Lower lobe of right lung (tissue), 2 donors: ENCODE measurements around the gene CELSR2. TPM values are rescaled to one million over a fixed set of nuclear protein-coding genes. Genes with fewer than 3 reads are reported as not detected.

Experiments used
- ATAC-seq, 2 donors: fragments of 200-7000 bp; cut with Tn5 transposase; one replicate each; pipeline ENCODE4 v1.9.1; 2020 to 2022; ENCODE audit warnings: mild to moderate bottlenecking in 2 of 2, moderate library complexity in 2 of 2
- DNase-seq: peaks from one replicate; pipeline ENCODE4 v3.0.0-alpha.2; 2020
- H3K27ac ChIP-seq: fragments of 200-600 bp; one replicate; pipeline ENCODE4 v1.8.0; 2022
- H3K27me3 ChIP-seq: fragments of 200-600 bp; one replicate; pipeline ENCODE4 v1.8.0; 2022; ENCODE audit warnings: low read depth
- H3K36me3 ChIP-seq: fragments of 200-600 bp; one replicate; pipeline ENCODE4 v1.8.0; 2022; ENCODE audit warnings: mild to moderate bottlenecking
- H3K4me1 ChIP-seq: fragments of 200-600 bp; one replicate; pipeline ENCODE4 v1.8.0; 2022
- H3K4me3 ChIP-seq: fragments of 200-600 bp; one replicate; pipeline ENCODE4 v1.8.0; 2022; ENCODE audit warnings: mild to moderate bottlenecking
- H3K9me3 ChIP-seq: fragments of 200-600 bp; one replicate; pipeline ENCODE4 v1.8.0; 2022
- intact Hi-C: fragments of 100-400 bp; cut with DNase I; formaldehyde crosslinking; loops from one replicate; pipeline ENCODE4 v1.11.0; 2022
- long read RNA-seq: library from polyadenylated mRNA; unstranded; transcript quantifications from one replicate; pipeline ENCODE4 v2.0.0, GENCODE V29; 2021
- total RNA-seq: library from RNA; stranded (reverse); fragmentation: NEBNext Ultra II Directional; extraction: Animal tissue kit (Norgen Biotek cat#: 25700); gene quantifications from one replicate; pipeline ENCODE4 v1.2.1, GENCODE V29; 2021
- TF ChIP-seq, protein P1 (sequence below): fragments of 200-600 bp; IDR thresholded peaks from one replicate; pipeline ENCODE4 v1.8.0; 2022; ENCODE audit warnings: antibody characterized with exemption, mild to moderate bottlenecking
- donor health status: DM: no; HTN: yes; CAD: no; lungs with severe emphysema.

Gene CELSR2, protein sequence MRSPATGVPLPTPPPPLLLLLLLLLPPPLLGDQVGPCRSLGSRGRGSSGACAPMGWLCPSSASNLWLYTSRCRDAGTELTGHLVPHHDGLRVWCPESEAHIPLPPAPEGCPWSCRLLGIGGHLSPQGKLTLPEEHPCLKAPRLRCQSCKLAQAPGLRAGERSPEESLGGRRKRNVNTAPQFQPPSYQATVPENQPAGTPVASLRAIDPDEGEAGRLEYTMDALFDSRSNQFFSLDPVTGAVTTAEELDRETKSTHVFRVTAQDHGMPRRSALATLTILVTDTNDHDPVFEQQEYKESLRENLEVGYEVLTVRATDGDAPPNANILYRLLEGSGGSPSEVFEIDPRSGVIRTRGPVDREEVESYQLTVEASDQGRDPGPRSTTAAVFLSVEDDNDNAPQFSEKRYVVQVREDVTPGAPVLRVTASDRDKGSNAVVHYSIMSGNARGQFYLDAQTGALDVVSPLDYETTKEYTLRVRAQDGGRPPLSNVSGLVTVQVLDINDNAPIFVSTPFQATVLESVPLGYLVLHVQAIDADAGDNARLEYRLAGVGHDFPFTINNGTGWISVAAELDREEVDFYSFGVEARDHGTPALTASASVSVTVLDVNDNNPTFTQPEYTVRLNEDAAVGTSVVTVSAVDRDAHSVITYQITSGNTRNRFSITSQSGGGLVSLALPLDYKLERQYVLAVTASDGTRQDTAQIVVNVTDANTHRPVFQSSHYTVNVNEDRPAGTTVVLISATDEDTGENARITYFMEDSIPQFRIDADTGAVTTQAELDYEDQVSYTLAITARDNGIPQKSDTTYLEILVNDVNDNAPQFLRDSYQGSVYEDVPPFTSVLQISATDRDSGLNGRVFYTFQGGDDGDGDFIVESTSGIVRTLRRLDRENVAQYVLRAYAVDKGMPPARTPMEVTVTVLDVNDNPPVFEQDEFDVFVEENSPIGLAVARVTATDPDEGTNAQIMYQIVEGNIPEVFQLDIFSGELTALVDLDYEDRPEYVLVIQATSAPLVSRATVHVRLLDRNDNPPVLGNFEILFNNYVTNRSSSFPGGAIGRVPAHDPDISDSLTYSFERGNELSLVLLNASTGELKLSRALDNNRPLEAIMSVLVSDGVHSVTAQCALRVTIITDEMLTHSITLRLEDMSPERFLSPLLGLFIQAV (N-terminal part only)
- 7.2 TPM for total RNA-seq
- long read RNA-seq, partial matches to known transcripts, result 12 of 16 reads
- long read RNA-seq, other reads (novel, unspliced or antisense), result 4 of 16 reads

DNA sequence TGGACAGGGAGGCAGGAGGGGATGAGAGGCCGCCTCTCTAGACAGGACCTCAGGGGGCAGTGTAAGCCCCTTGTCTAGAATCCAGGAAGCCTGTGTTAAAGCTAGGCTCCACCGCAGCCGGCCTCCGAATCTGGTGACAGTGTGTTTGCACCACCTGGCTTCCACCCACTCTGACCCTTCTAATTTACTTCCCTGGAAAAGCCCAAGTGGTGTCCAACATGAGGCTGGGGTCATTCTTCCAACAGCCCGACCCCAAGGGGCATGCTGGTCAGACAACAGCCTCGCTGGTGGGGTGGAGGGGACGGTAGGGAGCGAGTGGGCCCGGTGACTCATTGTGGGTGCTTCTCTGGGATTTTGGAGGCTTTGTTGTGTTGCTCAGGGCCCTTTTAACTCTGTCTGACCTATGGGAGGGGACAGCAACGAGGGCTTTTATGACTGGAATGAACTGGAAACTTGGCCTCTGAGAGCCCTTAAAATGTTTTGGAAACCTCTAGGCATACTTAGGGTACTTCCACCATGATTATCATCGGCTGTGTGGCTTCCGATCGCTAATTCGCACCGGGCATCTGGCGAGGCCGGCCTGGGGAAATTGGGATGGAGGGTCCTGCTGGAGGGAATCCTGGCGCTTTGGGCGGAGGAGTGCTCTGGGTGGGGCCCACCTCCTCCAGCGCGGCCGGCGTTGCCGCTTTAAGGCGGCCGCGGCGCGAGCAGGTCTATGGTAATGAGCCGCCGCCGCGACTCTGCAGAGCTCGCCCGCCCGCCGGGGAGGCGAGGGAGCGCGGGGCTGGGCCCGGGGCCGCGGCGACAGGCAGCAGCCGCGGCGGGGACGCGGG lies at the start of gene CELSR2:
Gene CELSR2, plus strand, starts transcription at position 743 of the 833 bp plus-strand sequence. CDS start 541 bp downstream, outside the sequence.
- peak within 1 kb of the TSS; percentile 59 for H3K4me3 ChIP-seq
- H3K27ac ChIP-seq, result no peak within 1 kb of the TSS
- peak; percentile 84 to 90 for ATAC-seq
- intact Hi-C loops, result no loop called here
- no peaks in the 10 kb centered on the region for H3K36me3 ChIP-seq
- TF ChIP-seq, protein P1, sequence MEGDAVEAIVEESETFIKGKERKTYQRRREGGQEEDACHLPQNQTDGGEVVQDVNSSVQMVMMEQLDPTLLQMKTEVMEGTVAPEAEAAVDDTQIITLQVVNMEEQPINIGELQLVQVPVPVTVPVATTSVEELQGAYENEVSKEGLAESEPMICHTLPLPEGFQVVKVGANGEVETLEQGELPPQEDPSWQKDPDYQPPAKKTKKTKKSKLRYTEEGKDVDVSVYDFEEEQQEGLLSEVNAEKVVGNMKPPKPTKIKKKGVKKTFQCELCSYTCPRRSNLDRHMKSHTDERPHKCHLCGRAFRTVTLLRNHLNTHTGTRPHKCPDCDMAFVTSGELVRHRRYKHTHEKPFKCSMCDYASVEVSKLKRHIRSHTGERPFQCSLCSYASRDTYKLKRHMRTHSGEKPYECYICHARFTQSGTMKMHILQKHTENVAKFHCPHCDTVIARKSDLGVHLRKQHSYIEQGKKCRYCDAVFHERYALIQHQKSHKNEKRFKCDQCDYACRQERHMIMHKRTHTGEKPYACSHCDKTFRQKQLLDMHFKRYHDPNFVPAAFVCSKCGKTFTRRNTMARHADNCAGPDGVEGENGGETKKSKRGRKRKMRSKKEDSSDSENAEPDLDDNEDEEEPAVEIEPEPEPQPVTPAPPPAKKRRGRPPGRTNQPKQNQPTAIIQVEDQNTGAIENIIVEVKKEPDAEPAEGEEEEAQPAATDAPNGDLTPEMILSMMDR, result no peak
- H3K27me3 ChIP-seq, result peaks cover 6% of the 10 kb centered on the region
- peak; percentile 70 for DNase-seq
- H3K9me3 ChIP-seq, result no peaks in the 10 kb centered on the region
- H3K4me1 ChIP-seq, result peaks cover 16% of the 10 kb centered on the region

DNA sequence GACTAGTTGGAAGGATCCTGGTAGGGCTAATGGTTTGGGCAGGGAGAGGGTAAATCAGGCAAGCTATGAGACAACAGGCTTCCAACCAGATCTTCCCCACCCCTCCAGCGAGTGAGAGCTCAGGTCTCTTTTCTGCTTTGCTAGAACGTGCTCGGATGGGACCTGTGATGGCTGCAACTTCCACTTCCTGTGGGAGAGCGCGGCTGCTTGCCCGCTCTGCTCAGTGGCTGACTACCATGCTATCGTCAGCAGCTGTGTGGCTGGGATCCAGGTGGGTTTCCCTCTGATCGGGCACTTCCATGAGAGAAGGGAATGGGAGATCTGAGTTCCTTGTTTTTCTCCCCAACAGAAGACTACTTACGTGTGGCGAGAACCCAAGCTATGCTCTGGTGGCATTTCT lies 49.6 kb upstream of the CELSR2 start:
- Histone ChIP-seq H3K9me3 (no peaks in the 10 kb centered on the region), H3K27me3 (no peaks in the 10 kb centered on the region), H3K36me3 (no peaks in the 10 kb centered on the region), H3K4me1 (peaks cover 15% of the 10 kb centered on the region), H3K4me3 (no peak overlapping the region), H3K27ac (no peak overlapping the region)
- TF ChIP-seq, protein P1, result no peak
- DNase-seq, result no peak
- ATAC-seq, result no peak
- intact Hi-C loops, result no loop called here

DNA sequence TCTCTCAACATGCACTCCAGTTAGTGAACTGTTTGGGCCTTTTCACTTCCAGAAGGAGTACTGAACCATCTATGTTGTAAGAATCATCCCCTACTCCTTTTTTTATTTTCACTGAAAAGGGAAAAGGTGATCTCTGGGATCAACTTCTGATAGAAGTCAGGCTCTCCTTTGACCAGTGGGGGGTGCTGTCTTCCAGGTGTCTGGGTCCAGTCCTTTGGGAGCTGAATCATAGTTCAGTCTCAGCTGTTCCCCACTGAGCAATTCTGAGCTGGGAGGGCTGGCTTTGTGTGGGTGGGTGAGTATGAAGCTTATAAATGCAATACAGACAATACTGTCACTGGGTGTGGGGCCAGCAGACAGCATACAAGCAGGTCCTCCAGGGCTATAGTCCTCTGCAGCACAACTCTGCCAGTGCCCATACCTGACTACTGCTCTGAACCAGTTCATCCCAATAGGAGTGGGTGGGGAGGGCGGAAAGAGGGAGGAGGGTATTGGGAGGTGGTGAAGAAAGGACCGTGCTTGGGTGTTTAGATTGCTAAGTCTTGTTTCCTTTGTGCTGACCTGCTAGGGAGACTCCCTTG lies 48.1 kb upstream of the CELSR2 start:
- DNase-seq (peak; percentile 50), ATAC-seq (peak; percentile 62 to 75)
- H3K27me3 ChIP-seq, result no peaks in the 10 kb centered on the region
- H3K4me3 ChIP-seq, result no peak overlapping the region
- no peak overlapping the region for H3K27ac ChIP-seq
- H3K9me3 ChIP-seq, result no peaks in the 10 kb centered on the region
- TF ChIP-seq, protein P1, result peak; percentile 47
- peaks cover 15% of the 10 kb centered on the region for H3K4me1 ChIP-seq
- no peaks in the 10 kb centered on the region for H3K36me3 ChIP-seq
- intact Hi-C loops, result no loop called here

DNA sequence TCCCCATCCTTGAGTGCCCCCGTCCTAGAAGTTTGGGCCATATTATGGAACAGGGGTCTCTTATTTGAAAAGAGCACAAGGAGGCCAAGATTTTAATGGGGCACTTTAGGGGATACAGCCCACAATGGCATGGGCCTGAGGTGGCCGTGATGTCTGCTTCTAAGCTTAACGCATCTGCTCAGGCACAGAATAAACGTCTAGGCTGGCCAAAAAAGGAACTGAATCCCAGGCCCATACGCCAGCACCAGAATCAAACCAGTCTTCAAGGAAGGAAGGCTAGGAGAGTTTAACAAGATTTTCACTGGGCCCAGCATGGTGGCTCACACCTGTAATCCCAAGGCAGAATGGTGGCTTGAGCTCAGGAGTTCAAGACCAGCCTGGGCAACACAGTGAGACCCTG lies 44.9 kb upstream of the CELSR2 start:
- Histone ChIP-seq H3K36me3 (no peaks in the 10 kb centered on the region), H3K4me3 (no peak overlapping the region), H3K27me3 (no peaks in the 10 kb centered on the region), H3K27ac (no peak overlapping the region), H3K9me3 (no peaks in the 10 kb centered on the region), H3K4me1 (no peaks in the 10 kb centered on the region)
- intact Hi-C loops, result no loop called here
- no peak for DNase-seq
- TF ChIP-seq, protein P1, result no peak
- ATAC-seq, result no peak
